ENCODE results near the gene SMURF2. TPM values are rescaled to one million over a fixed set of nuclear protein-coding genes. Genes with fewer than 3 reads are reported as not detected.

The SMURF2 gene
- total RNA-seq, 1 donor from 2014 or later, result 69.2 TPM

DNA sequence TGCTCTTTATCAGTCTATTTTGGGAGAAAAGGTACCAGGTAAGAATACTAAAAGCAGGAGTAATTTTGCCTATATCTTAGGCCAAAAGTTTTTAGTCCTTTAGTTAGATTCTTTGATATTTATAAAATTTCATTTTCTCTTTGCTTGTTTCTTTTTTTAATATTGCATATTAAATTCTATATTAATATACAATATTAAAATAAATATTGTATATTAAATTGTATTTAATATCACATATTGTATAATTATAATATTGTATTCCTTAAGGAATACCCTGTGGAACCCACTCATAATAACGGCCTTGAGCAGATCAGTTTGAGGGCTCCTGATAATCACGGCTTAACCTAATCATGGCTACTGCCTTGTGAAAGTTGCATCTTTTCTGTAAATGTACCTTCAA, 153.4 kb downstream of the SMURF2 start:
- Mint-ChIP-seq H3K36me3 (ENCODE audit: low read depth, unreplicated experiment) (peaks cover 39% of the 10 kb centered on the region), H3K9me3 (ENCODE audit: unreplicated experiment) (no peaks in the 10 kb centered on the region), H3K27me3 (ENCODE audit: unreplicated experiment) (peaks cover 28% of the 10 kb centered on the region), H3K4me3 (ENCODE audit: unreplicated experiment) (peak overlapping the region; percentile 77), H3K27ac (ENCODE audit: unreplicated experiment) (no peak overlapping the region), H3K4me1 (ENCODE audit: unreplicated experiment) (peaks cover 34% of the 10 kb centered on the region)
- TF ChIP-seq, protein P1, sequence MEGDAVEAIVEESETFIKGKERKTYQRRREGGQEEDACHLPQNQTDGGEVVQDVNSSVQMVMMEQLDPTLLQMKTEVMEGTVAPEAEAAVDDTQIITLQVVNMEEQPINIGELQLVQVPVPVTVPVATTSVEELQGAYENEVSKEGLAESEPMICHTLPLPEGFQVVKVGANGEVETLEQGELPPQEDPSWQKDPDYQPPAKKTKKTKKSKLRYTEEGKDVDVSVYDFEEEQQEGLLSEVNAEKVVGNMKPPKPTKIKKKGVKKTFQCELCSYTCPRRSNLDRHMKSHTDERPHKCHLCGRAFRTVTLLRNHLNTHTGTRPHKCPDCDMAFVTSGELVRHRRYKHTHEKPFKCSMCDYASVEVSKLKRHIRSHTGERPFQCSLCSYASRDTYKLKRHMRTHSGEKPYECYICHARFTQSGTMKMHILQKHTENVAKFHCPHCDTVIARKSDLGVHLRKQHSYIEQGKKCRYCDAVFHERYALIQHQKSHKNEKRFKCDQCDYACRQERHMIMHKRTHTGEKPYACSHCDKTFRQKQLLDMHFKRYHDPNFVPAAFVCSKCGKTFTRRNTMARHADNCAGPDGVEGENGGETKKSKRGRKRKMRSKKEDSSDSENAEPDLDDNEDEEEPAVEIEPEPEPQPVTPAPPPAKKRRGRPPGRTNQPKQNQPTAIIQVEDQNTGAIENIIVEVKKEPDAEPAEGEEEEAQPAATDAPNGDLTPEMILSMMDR (IDR thresholded peaks at IDR 0.05; ENCODE audit: unreplicated experiment), result no peak
- no peak for DNase-seq (ENCODE audit: low spot score)

DNA sequence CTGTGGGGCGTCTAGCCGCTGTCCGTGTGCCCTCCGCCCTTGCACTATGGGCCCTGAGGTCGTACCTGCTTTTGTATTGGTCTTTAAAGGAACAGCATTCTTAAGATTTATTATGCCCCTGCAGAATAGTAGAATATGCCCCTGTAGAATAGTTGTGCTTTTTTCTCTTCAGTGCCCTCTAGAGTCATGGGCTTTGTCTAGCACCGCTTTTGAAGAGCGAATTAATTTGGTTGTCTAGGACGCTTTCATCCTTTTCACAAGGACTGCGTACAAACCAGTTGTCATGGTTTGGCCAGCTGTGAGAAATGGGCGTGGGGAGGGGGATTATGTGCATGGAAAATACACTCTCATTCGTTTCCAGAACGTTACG, 154.7 kb downstream of the SMURF2 start:
- peak overlapping the region; percentile 100 for H3K4me3 Mint-ChIP-seq (ENCODE audit: unreplicated experiment)
- peaks cover 52% of the 10 kb centered on the region for H3K36me3 Mint-ChIP-seq (ENCODE audit: low read depth, unreplicated experiment)
- peaks cover 44% of the 10 kb centered on the region for H3K4me1 Mint-ChIP-seq (ENCODE audit: unreplicated experiment)
- TF ChIP-seq, protein P1 (IDR thresholded peaks at IDR 0.05; ENCODE audit: unreplicated experiment), result no peak
- peak overlapping the region; percentile 100 for H3K27ac Mint-ChIP-seq (ENCODE audit: unreplicated experiment)
- H3K9me3 Mint-ChIP-seq (ENCODE audit: unreplicated experiment), result no peaks in the 10 kb centered on the region
- H3K27me3 Mint-ChIP-seq (ENCODE audit: unreplicated experiment), result peaks cover 30% of the 10 kb centered on the region
- peak; percentile 9 for DNase-seq (ENCODE audit: low spot score)

DNA sequence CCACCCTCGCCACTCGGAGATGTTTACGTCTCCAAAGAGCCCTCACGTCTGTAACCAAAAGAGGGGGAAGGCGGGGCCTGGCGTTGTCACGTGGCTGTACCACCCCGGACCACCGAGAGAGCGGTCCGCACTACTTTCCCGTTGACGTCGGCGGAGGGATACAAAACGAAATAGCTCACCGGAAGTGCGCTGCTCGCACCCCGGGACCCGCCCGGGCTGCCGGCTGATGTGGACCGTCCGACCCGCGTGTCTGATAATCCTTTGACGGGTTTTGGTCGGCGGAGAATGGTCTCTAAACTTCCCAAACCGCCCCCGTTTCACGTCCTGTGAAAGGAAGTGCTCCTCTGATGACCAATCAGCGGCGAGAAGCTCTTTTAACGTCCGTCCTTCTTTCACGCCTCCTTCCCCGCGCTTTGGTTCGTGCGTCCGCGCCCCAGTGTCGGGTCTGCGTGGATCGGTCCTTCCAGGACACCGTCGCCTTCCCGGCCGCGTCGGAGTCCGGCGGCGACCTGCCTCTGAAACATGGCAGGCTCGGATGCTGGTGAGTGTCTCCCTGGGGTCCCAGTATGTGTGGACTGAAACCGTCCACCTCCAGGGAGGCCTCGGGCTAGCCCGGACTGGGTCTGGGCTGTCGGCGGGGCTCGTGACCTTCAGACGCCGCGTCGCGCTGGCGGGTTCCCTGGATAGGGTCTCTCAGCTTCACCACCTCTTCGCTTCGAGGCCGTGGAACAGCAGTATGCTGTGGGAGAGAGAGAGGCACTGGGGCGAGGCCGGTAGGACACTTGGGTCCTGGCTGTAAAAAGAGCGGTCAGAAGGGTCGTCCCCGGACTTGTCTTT, 155.3 kb downstream of the SMURF2 start, which contains the start of gene CEP95:
CEP95 (plus strand) TSS at position 402 of the 837 bp plus-strand sequence; CDS start at position 523, 121 bp downstream.
- Mint-ChIP-seq H3K4me1 (ENCODE audit: unreplicated experiment) (peaks cover 48% of the 10 kb centered on the region), H3K4me3 (ENCODE audit: unreplicated experiment) (peak within 1 kb of the TSS; percentile 100), H3K27me3 (ENCODE audit: unreplicated experiment) (peaks cover 33% of the 10 kb centered on the region), H3K36me3 (ENCODE audit: low read depth, unreplicated experiment) (peaks cover 58% of the 10 kb centered on the region), H3K9me3 (ENCODE audit: unreplicated experiment) (no peaks in the 10 kb centered on the region), H3K27ac (ENCODE audit: unreplicated experiment) (peak within 1 kb of the TSS; percentile 100)
- peak; percentile 88 for DNase-seq (ENCODE audit: low spot score)
- TF ChIP-seq, protein P1 (IDR thresholded peaks at IDR 0.05; ENCODE audit: unreplicated experiment), result no peak

DNA sequence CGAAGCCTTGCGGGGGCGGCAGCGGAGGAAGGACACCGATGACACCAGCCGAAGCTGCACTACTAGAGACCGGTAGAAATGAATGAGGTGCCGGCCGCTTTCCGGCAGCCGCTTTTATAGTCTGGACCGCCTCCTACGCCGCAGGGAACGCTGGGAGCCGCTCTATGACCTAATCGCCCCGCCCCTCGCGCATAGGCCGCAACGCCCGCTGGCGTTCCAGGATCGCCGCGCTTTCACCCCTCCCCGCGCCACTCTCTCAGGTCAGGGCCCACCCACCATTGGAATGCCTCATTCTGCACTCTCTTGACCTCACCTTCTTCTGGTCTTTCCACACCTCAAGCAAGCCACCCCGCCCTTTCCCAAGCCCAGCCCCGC, 155.9 kb downstream of the SMURF2 start, which contains the start of gene DDX5:
DDX5 (minus strand) TSS at position 89 of the 375 bp plus-strand sequence. CDS start 170 bp downstream, outside the sequence.
- H3K9me3 Mint-ChIP-seq (ENCODE audit: unreplicated experiment), result no peaks in the 10 kb centered on the region
- peak; percentile 94 for DNase-seq (ENCODE audit: low spot score)
- TF ChIP-seq, protein P1 (IDR thresholded peaks at IDR 0.05; ENCODE audit: unreplicated experiment), result no peak
- peak within 1 kb of the TSS; percentile 100 for H3K27ac Mint-ChIP-seq (ENCODE audit: unreplicated experiment)
- peaks cover 60% of the 10 kb centered on the region for H3K36me3 Mint-ChIP-seq (ENCODE audit: low read depth, unreplicated experiment)
- peak within 1 kb of the TSS; percentile 100 for H3K4me3 Mint-ChIP-seq (ENCODE audit: unreplicated experiment)
- H3K4me1 Mint-ChIP-seq (ENCODE audit: unreplicated experiment), result peaks cover 55% of the 10 kb centered on the region
- H3K27me3 Mint-ChIP-seq (ENCODE audit: unreplicated experiment), result peaks cover 35% of the 10 kb centered on the region
